Activated naive CD8-positive, alpha-beta T cell treated with anti-CD3 and anti-CD28 coated beads, Interleukin-2, amount 50 U/mL, for 16 hours (primary cell): ENCODE measurements around the gene TRAF3IP1.
"Not testable (repeated sequence)": the region's sequence is repeated elsewhere in the genome, so short reads cannot be mapped to it uniquely, and the experiment has no call there.

Source experiments
- DNase-seq: peaks from one replicate; pipeline ENCODE4 v3.0.0-alpha.2; 2020; ENCODE audit warnings: low read depth, low spot score

TRAF3IP1 gene

GRCh38 chr2:238380336-238380735, 60.0 kb downstream of the TRAF3IP1 start:
- no peak for DNase-seq

DNA sequence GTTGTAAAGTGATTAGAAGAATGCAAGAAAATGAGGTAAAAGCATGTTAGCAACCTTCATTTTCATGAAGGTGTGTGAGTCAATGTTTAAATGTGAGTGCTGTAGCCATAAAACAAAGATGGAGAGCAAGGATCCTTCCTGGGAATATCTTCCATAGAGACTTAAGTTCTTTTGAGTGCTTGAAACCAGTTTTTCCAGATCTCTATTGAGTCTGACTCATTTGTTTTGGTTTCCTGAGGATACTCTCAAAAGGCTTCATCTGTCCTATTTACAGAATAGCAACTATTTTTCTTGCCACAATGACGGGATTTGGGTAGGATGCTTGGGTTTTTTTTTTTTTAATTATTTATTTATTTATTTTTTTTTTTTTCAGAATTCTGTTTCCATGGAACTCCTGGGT, 60.5 kb downstream of the TRAF3IP1 start:
- no peak for DNase-seq

- no peak for DNase-seq
Measured at GRCh38 chr2:238381341-238382115, 61.2 kb downstream of the TRAF3IP1 start.

DNA sequence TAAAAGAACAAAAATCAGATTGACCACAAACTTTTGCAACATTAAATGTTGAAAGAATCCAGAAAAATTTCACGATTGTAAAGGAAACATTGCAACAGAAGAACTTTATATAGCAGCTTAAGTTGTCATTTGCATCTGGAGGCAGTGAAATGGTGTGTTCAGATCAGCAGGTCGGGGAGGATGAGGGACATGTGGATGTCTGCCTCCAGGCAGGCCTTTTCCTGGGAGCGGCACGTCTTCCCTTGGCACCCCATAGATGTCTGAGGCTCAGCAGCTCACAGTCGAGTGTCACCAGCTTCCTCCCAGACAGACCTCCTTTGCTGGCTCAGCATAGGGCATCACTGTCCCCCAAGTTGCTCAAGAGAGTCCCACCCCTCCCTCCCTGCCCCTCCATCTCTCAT, 62.1 kb downstream of the TRAF3IP1 start:
- DNase-seq = no peak

DNA sequence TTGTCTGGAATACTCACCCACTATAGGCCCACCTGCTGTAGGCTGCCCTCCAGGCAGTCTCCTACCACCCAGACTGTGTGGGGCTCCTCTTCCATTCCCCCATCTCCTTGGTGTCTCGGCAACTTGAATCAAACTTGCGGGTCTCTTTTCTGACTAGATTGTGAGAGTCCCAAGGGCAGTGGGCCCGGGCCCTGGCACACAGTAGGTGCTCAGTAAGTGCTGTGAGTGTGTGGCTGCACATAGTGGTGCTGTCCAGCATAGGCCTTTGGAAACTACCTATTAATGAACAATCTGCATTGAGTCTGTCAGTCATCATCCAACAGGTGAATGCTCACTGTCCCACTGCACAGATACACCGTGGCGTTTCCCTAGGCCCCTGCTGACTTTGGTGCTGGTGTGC, 62.8 kb downstream of the TRAF3IP1 start:
- DNase-seq = no peak

- DNase-seq = no peak
Measured at GRCh38 chr2:238383743-238384380, 63.5 kb downstream of the TRAF3IP1 start.

DNA sequence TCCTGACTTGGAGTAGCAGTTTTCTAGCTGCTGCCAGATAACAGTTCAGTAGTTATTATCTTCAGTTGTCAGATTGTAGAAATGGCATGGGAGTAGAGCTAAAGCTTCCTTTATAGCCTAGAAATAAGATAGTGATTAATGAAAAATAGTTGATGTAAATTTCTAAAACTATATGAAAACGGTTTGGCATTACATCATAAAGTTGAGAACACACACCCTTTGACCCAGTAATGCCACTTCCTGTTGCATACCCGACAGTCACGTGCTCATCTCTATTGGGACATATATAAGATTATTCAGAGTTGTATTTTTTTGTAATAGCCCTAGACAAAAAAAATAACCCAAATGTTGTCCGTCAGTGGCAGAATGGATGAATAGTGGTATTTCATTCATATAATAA, 67.0 kb downstream of the TRAF3IP1 start:
- DNase-seq = no peak

- no peak for DNase-seq
Measured at GRCh38 chr2:238388794-238389193, 68.5 kb downstream of the TRAF3IP1 start.

DNA sequence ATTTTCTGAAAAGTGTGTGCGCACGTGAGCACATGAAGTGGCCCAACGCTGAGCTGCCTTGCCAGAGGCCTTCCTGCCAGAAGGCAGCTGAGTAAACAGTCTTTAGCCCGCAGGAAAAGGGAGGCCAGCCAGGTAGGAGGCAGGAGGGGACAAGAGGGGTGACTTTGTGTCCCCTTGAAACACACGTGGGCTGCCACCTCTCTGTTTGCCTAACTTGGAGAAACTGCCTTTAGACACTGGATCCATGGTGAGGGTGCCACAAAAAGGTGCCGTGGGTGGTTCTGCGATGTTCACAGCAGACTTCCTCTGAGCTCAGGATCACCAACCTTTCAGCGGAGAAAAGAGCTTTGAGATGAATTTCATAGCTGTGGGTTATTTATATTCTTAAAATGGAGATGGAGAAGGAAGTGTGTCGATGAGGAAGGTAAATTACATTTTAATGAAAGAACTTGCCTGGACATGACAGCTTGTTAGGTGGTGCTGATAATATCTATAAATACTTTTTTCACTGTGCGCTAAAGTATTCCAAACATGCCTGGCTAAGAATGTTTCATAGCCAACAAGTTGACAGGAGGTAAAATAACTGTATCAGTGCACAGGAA, 69.8 kb downstream of the TRAF3IP1 start:
- DNase-seq = no peak

DNA sequence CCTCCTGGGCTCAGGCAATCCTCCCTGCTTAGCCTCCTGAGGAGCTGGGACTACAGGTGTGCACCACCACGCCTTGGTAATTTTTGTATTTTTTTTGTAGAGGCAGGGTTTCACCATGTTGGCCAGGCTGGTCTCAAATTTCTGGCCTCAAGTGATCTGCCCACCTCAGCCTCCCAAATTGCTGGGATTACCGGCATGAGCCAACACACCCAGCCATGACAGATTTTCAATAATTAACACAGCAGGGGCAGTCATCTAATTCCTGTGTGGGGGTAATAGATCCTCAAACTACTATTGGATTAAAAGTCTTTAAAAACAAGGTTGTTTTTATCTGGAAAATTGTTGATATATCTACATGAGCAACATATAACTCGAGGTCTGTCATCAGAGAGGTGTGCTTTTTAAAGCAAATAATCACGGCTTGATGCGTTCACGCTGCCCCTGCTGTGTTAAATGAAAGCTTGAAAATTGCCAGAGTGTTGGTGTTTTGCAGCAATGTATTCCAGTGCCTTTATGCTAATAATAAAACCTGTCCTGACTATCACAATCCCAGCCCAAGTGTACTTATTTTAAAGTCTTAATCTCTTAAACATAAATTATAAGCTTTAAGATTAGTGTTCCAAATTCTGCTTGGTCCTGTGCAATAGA, 70.8 kb downstream of the TRAF3IP1 start:
- no peak for DNase-seq

GRCh38 chr2:238396663-238397062, 76.3 kb downstream of the TRAF3IP1 start:
- DNase-seq = no peak

GRCh38 chr2:238397356-238397755, 77.0 kb downstream of the TRAF3IP1 start:
- DNase-seq = no peak

- DNase-seq = no peak
Measured at GRCh38 chr2:238398577-238398976, 78.3 kb downstream of the TRAF3IP1 start.

- DNase-seq = no peak
Measured at GRCh38 chr2:238399094-238399493, 78.8 kb downstream of the TRAF3IP1 start.

- DNase-seq = no peak
Measured at GRCh38 chr2:238401551-238401950, 81.2 kb downstream of the TRAF3IP1 start.

DNA sequence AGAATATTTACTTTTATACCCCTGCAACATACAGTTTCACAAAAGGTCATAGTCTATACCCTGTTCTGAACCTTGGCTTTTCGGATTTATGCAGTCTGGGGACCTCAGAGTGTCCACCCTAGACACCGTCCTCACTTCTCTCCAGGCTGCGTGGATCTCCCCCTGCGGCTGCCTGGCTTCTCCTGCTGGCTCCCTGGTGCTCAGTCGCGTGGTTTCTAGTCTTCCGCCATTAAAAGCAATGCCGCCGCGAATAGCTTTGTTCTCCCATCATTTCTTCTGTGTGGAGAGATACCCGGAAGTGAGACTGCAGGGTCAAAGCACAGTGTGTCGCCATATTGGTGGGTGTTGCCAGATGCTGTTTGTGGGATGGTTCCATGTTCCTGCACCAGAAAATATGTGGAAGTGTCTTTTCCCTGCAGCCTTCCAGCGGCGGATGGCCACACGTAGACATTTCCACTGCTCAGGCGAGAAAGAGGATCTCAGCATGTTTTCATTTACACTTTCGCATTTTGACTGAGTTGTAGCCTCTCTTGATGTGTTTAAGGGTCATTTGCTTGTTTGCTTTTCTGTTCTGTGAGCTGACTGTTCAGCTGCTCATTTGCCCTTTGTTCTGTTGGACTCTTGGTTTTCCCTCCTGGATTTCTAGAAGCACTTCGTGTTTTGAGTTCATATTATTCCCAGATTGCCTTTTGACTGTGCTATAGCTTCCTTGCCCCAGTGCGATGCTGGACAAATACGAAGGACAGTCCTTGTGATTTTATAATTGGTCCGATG, 83.5 kb downstream of the TRAF3IP1 start:
- no peak for DNase-seq

DNA sequence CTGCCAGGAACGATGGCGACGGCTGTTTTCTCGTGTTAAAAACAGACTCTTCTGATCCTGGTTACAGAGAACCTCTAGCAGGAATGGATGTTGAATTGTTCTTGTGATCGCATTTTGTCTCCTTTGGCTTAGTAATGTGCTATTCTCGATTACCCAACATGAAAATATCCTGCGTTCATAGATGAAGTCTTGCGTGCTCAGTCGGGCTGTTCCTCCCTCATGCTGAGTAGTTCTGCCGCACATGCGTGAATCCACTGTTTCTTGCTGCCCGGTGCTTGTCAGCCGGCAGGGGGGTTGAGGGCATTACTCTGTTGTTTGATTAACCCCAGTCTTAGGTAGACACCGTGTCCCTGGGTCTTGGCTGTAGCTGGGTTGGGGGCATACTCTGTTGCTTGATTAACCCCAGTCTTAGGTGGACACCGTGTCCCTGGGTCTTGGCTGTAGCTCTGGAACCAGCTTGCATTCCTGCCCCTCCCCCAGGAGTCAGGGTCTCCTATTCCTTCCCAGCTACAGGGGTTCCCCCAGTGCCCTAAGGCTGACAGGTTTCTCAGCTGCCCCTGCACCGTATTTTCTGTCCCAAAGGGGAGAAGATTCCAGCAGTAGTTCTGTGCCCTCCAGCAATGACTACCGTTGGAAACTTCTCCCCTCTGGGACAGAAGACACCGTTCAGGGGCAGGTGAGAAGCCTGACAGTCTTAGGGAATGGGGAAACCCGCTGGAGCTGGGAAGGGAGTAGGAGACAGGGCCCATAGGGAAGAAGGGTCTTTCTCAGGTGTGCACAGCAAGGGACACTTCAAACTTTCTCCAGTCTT, 84.3 kb downstream of the TRAF3IP1 start:
- DNase-seq = no peak

DNA sequence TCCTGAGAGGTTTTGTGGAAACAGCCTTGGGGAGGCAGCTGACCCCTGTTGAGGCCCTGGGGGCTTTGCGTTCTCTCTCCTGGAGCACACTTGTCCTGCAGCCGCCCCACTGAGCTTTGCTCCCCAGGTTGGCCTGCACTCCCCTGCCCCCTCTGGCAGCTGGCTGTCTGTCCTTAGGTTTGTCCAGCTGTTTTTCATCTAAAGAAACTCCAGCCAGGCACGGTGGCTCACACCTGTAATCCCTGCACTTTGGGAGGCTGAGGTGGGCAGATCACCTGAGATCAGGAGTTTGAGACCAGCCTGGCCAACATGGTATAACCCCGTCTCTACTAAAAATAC, 84.9 kb downstream of the TRAF3IP1 start:
- DNase-seq = not testable (repeated sequence)

GRCh38 chr2:238406221-238406997, 86.1 kb downstream of the TRAF3IP1 start:
- no peak for DNase-seq

DNA sequence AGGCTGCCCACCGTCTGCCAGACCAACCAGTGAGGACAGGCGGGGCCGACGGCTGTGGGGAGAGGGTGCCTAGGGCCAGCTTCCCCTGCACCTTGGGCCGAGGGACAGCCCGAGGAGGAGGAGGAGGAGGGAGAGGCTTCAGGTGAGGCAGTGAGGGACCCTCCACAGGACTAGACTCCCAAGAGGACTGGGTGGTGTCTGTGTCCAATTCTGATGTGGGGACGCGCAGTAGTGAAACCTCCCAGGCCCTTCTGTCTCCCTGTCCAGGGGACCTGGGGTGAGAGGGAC, 86.6 kb downstream of the TRAF3IP1 start:
- DNase-seq = no peak
